Mammary epithelial cell (primary cell): ENCODE data around the gene SORBS2.

Experiments
- CTCF ChIP-seq, 2 donors: IDR thresholded peaks in 1 of 2; conservative IDR thresholded peaks in 1 of 2; 2 replicates each; pipeline ENCODE4 v1.5.1; 2011 to 2012; ENCODE audit warnings: inconsistent platforms in 2 of 2, low read length in 2 of 2, mild to moderate bottlenecking in 2 of 2, control low read depth in 1 of 2, low read depth in 1 of 2; ENCODE audit not compliant: insufficient read depth in 1 of 2; ENCODE audit errors: extremely low read depth in 1 of 2
- EZH2 ChIP-seq: IDR thresholded peaks from 2 replicates; pipeline ENCODE4 v1.6.1; 2012; ENCODE audit warnings: low read length, inconsistent platforms, borderline replicate concordance

GRCh38 chr4:185693548-185694215 lies 118.3 kb downstream of the SORBS2 start:
- TF ChIP-seq CTCF (conservative IDR thresholded peaks at IDR 0.05 in 1 of 2, IDR thresholded peaks at IDR 0.05 in 1 of 2; ENCODE audit: extremely low read depth in 1 of 2, insufficient read depth in 1 of 2, low read depth in 1 of 2, low read length in 2 of 2) (no peak), EZH2 (no peak)
